Panc1 (cell line): ENCODE data around the gene PDS5B.

Experiments
- CTCF ChIP-seq: fragments of 450-650 bp; IDR thresholded peaks from 2 replicates; pipeline ENCODE4 v1.5.1; 2017; ENCODE audit warnings: mild to moderate bottlenecking
- POLR2AphosphoS5 ChIP-seq: IDR thresholded peaks from 2 replicates; pipeline ENCODE4 v1.6.1; 2012; ENCODE audit warnings: mild to moderate bottlenecking, low read depth, low read length, moderate library complexity
- REST ChIP-seq, 2 experiments: IDR thresholded peaks; 2 replicates each; pipeline ENCODE4 v1.6.1; 2011 to 2012; ENCODE audit warnings: low read depth in 2 of 2, control low read depth in 1 of 2, low read length in 1 of 2, mild to moderate bottlenecking in 1 of 2, moderate library complexity in 1 of 2; ENCODE audit not compliant: insufficient read depth in 1 of 2
- TCF7L2 ChIP-seq: IDR thresholded peaks from 2 replicates; pipeline ENCODE4 v1.6.1; 2011; ENCODE audit warnings: mild to moderate bottlenecking, low read depth, low read length, inconsistent platforms

- no peak for TF ChIP-seq REST (IDR thresholded peaks at IDR 0.05; ENCODE audit: insufficient read depth in 1 of 2, low read depth in 2 of 2, low read length in 1 of 2)
- no peak for TF ChIP-seq CTCF
- no peak for TF ChIP-seq POLR2AphosphoS5
- TF ChIP-seq TCF7L2 = no peak
Observed at GRCh38 chr13:32728327-32728726, 142.1 kb downstream of the PDS5B start.
